HG03103 (cell line): ENCODE results near the gene UNC5C.

Source experiments
- ATAC-seq: cut with Tn5 transposase; IDR thresholded peaks from one replicate; pipeline ENCODE4 v1.9.1; 2021; ENCODE audit warnings: low read depth; ENCODE audit not compliant: unreplicated experiment

The UNC5C gene

GRCh38 chr4:95410387-95410977 lies 138.3 kb downstream of the UNC5C start:
- ATAC-seq, result no peak

GRCh38 chr4:95409750-95410149 lies 139.0 kb downstream of the UNC5C start:
- no peak for ATAC-seq

- ATAC-seq, result no peak
Observed at GRCh38 chr4:95409127-95409526, 139.6 kb downstream of the UNC5C start.

GRCh38 chr4:95402299-95402698 lies 146.5 kb downstream of the UNC5C start:
- no peak for ATAC-seq

DNA sequence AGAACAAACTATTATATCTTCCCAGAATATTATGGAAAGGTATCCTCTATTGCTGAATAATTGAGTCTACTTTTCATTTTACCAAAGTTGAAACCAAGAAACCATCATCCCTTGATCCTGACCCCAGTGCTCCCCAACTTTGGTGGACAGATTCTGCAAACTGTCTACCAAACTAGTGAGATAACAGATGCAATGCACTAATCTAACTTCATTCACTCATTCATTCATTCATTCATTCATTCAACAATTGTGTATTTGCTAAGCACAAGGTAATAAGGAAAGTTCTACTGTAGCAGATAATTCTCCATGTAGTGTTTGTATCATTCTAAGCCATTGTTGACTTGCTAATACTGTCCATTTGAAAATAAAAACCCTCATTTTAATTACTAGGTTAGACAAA lies 150.6 kb downstream of the UNC5C start:
- ATAC-seq, result no peak

- ATAC-seq, result no peak
Observed at GRCh38 chr4:95394752-95395306, 153.9 kb downstream of the UNC5C start.

GRCh38 chr4:95393821-95394220 lies 155.0 kb downstream of the UNC5C start:
- ATAC-seq, result no peak

- no peak for ATAC-seq
Observed at GRCh38 chr4:95388911-95389310, 159.9 kb downstream of the UNC5C start.

DNA sequence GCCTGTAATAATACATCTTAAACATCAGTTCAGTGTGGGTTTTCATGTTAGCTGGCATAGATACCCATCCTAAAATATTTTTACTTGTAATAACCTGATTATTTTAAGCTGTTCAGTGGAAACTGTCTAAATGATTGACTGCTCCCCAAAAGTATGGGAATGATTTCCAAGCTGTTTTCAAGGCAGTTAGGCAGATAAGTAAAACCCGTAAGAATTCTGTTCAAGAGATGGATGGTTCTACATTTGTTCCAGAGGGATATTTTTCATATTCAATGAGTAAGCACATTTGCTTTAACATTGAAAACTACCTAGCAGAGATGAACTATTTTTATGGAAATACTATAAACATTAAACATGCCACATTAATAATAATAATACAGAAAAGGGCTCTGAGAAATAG lies 161.1 kb downstream of the UNC5C start:
- no peak for ATAC-seq

DNA sequence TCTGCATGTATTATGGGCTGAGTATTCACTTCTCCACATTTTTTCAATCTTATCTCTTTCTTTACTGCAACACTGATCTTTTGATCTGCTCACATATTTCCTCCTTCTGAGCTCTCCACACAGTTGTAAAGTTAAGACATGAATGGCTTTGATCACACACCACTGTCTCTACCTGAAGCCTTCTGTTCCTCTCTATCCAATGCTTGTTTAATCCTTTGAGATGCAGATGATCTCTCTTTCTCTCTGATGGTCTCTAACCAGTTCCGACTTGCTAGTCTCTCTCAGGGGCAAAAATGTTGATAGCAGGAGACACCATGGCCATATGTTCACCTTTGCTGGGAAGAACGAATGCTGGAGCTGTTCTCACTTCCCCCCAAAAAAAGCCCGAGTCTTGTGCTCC lies 162.4 kb downstream of the UNC5C start:
- no peak for ATAC-seq

GRCh38 chr4:95381843-95382580 lies 166.8 kb downstream of the UNC5C start:
- ATAC-seq, result no peak

DNA sequence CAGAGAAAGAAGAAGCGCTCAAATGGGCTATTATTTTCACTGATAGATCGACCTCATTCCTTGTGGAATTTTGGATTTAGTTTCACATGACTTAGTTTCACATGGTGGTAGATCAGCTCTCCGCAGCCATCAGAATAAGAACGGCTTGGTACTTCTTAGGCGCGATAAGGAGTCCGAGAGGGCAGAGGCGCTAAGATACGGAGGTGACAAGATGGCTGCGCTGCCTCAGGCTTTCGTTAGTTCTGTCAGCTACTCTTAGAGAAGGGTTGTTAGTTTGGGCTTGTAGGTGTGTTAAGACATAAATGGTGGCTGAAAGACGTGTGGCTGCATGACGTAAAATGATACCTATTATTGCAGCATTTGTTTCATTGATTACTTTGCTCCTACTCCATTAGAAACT lies 169.1 kb downstream of the UNC5C start:
- no peak for ATAC-seq

DNA sequence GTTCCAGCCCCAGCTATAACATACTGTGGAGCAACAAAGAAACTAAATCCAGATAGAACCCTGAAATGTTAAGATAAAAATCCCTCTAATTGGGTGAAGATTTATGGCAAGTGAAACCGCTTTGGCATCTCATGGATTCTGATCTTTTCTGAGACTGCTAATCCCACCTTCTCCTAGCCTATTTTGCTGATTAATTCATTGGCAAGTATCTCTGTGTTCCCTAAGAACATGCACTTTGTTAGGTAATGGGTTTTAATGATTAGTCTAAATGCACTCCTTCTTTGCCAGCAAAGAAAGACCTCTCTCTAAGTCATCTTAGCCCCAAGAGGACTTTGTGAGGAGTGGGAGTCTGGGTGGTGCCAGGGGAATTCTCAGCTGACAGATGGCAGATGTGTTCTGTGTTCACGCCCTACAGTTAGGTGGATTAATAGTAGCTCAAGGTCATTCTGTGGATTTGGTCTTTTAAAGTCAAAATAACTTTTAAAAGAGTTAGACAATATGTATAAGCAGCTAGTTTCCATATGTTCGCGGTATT lies 171.3 kb downstream of the UNC5C start:
- ATAC-seq, result no peak

GRCh38 chr4:95371476-95372224 lies 177.1 kb downstream of the UNC5C start:
- ATAC-seq, result no peak

GRCh38 chr4:95367824-95368223 lies 180.9 kb downstream of the UNC5C start:
- no peak for ATAC-seq

GRCh38 chr4:95363966-95364365 lies 184.8 kb downstream of the UNC5C start:
- no peak for ATAC-seq

DNA sequence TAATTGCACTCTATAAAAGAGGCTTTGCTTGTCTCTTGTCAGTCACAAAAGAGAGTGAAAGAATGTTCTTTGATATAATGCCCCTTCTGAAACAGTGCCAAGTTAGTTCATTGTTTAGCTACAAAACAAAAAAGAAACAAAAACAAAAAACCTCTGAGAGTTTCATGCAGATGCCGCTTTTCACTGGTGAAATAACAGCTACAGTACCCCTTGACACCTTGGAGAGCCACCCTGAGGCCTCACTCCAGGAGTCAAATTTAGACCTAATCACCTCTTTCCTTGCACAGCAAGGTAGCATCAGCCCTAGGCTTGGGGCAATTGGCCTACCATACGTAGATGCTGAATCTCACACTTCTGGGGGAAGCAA lies 185.2 kb downstream of the UNC5C start:
- ATAC-seq, result no peak

GRCh38 chr4:95362906-95363558 lies 185.7 kb downstream of the UNC5C start:
- ATAC-seq, result no peak

- no peak for ATAC-seq
Observed at GRCh38 chr4:95362066-95362465, 186.7 kb downstream of the UNC5C start.

DNA sequence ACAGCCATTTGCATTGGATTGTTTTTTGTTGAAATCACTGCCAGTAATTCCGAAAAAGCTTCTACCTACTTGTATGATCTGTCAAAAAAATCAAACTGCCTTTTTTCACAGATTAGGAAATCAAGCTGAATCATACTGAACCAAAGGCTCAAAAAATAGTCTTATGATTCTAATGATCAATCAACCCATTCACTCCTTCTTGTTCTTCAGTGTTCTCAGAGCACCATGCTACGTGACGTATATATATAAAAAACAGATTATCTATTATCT lies 187.1 kb downstream of the UNC5C start:
- ATAC-seq, result no peak
